HG03280 (cell line): ENCODE measurements around the gene GRB2.
"Not testable (repeated sequence)": the region's sequence is repeated elsewhere in the genome, so short reads cannot be mapped to it uniquely, and the experiment has no call there.

Experiments used
- ATAC-seq: cut with Tn5 transposase; IDR thresholded peaks from one replicate; pipeline ENCODE4 v1.9.1; 2021; ENCODE audit warnings: mild to moderate bottlenecking, moderate library complexity; ENCODE audit not compliant: unreplicated experiment

The GRB2 gene

GRCh38 chr17:75405365-75406221 lies at the start of gene GRB2:
TSS of gene GRB2 (minus strand) at chr17:75405678. CDS start at chr17:75393628, 12,050 bp downstream.
- peak; percentile 84 for ATAC-seq

GRCh38 chr17:75454672-75455071 lies 49.2 kb upstream of the GRB2 start:
- ATAC-seq = not testable (repeated sequence)

GRCh38 chr17:75454193-75454592 lies 48.7 kb upstream of the GRB2 start:
- ATAC-seq = no peak

GRCh38 chr17:75450270-75450669 lies 44.8 kb upstream of the GRB2 start:
- ATAC-seq = no peak

GRCh38 chr17:75447951-75448856 lies 42.7 kb upstream of the GRB2 start:
- no peak for ATAC-seq

- ATAC-seq = not testable (repeated sequence)
Observed at GRCh38 chr17:75445896-75446295, 40.4 kb upstream of the GRB2 start.

GRCh38 chr17:75445296-75445695 lies 39.8 kb upstream of the GRB2 start:
- ATAC-seq = no peak

GRCh38 chr17:75442168-75443103 lies 37.0 kb upstream of the GRB2 start:
- no peak for ATAC-seq

- no peak for ATAC-seq
Observed at GRCh38 chr17:75440738-75441448, 35.4 kb upstream of the GRB2 start.

GRCh38 chr17:75439287-75439686 lies 33.8 kb upstream of the GRB2 start:
- no peak for ATAC-seq

GRCh38 chr17:75437404-75437803 lies 31.9 kb upstream of the GRB2 start:
- not testable (repeated sequence) for ATAC-seq

GRCh38 chr17:75434433-75434832 lies 29.0 kb upstream of the GRB2 start:
- ATAC-seq = not testable (repeated sequence)

GRCh38 chr17:75433218-75433783 lies 27.8 kb upstream of the GRB2 start:
- ATAC-seq = no peak

- ATAC-seq = no peak
Observed at GRCh38 chr17:75430159-75430974, 24.9 kb upstream of the GRB2 start.

GRCh38 chr17:75428543-75429469 lies 23.3 kb upstream of the GRB2 start:
- ATAC-seq = no peak

GRCh38 chr17:75418531-75418930 lies 13.1 kb upstream of the GRB2 start:
- no peak for ATAC-seq

GRCh38 chr17:75417054-75417580 lies 11.6 kb upstream of the GRB2 start:
- ATAC-seq = no peak
